Mucosa of descending colon (tissue), 3 donors: ENCODE data around the gene SCYL1. TPM values are rescaled to one million over a fixed set of nuclear protein-coding genes. Genes with fewer than 3 reads are reported as not detected.

ENCODE experiments used
- ATAC-seq: fragments of 200-7000 bp; cut with Tn5 transposase; one replicate; pipeline ENCODE4 v1.9.1; 2020; ENCODE audit warnings: mild to moderate bottlenecking, moderate library complexity
- DNase-seq, 3 donors: peaks; one replicate each; pipeline ENCODE4 v3.0.0-alpha.2; 2020
- H3K36me3 ChIP-seq: fragments of 200-600 bp; one replicate; pipeline ENCODE4 v1.8.0; 2021; ENCODE audit warnings: low read depth, mild to moderate bottlenecking
- H3K4me1 ChIP-seq: fragments of 200-600 bp; one replicate; pipeline ENCODE4 v1.8.0; 2021; ENCODE audit warnings: low read depth, mild to moderate bottlenecking
- H3K4me3 ChIP-seq: fragments of 200-600 bp; one replicate; pipeline ENCODE4 v1.8.0; 2021; ENCODE audit warnings: mild to moderate bottlenecking
- H3K9me3 ChIP-seq: fragments of 200-600 bp; one replicate; pipeline ENCODE4 v1.8.0; 2021; ENCODE audit warnings: mild to moderate bottlenecking
- intact Hi-C, 2 donors: fragments of 100-400 bp; cut with DNase I in 1 of 2; cut with micrococcal nuclease in 1 of 2; formaldehyde crosslinking; loops; one replicate each; pipeline versions ENCODE4 v1.11.0 to v1.11.1; 2022; cut with DNase I, micrococcal nuclease
- total RNA-seq, 3 donors: library from RNA; stranded (reverse); fragmentation: NEBNext Ultra II Directional in 2 of 3; extraction: Animal tissue kit (Norgen Biotek cat#: 25700) in 2 of 3; gene quantifications; one replicate each; pipeline versions ENCODE4 v1.2.1 to v1.2.4, GENCODE V29; 2021 to 2023
- TF ChIP-seq, protein P1 (sequence below): fragments of 200-600 bp; IDR thresholded peaks from one replicate; pipeline ENCODE4 v1.8.0; 2022; ENCODE audit warnings: antibody characterized with exemption, mild to moderate bottlenecking
- donor health status: DM: no; HTN: no; CAD: no; lungs with moderate emphysema.
- donor health status: DM: no; HTN: no; CAD: no.
- donor health status: DM: no; HTN: yes; CAD: no.

The SCYL1 gene
- total RNA-seq, 3 donors from 2014 or later: 60.1 to 77.4 (median 60.3) TPM

DNA sequence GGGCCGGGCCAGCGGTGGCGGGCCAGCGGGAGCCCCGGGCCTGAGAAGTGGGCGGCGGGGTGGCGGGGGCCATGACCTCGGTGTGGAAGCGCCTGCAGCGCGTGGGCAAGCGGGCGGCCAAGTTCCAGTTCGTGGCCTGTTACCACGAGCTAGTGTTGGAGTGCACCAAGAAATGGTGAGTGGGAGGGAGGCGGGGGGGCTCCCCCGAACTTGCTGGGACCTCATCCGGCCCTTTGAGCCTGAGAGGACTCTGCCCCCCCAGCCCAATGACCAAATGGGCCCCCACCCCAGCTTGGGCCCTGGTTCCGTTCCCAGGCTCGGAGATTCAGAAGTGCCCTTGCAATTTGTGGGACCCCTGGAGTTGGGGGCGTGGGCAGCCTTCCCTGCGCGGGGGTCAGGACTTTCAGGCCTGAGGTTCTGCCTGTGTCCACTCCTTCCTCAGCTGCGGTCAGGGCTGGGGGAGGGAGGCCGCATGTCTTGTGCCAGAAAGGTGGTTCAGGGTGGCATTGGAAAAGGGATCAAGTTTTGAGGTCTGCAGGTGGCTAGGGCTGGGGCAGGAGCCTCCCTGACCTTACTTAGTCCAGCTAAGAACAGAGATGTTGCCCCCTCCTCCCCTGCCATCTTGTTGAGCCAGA, 51.5 kb downstream of the SCYL1 start:
- Histone ChIP-seq H3K4me1 (peaks cover 55% of the 10 kb centered on the region), H3K36me3 (no peaks in the 10 kb centered on the region), H3K4me3 (peak overlapping the region; percentile 68), H3K9me3 (no peaks in the 10 kb centered on the region)
- intact Hi-C loops: no loop called here
- ATAC-seq (no peak), DNase-seq (peak in 2 of 3 donors; percentile 57 to 75)
- TF ChIP-seq, protein P1, sequence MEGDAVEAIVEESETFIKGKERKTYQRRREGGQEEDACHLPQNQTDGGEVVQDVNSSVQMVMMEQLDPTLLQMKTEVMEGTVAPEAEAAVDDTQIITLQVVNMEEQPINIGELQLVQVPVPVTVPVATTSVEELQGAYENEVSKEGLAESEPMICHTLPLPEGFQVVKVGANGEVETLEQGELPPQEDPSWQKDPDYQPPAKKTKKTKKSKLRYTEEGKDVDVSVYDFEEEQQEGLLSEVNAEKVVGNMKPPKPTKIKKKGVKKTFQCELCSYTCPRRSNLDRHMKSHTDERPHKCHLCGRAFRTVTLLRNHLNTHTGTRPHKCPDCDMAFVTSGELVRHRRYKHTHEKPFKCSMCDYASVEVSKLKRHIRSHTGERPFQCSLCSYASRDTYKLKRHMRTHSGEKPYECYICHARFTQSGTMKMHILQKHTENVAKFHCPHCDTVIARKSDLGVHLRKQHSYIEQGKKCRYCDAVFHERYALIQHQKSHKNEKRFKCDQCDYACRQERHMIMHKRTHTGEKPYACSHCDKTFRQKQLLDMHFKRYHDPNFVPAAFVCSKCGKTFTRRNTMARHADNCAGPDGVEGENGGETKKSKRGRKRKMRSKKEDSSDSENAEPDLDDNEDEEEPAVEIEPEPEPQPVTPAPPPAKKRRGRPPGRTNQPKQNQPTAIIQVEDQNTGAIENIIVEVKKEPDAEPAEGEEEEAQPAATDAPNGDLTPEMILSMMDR: no peak

DNA sequence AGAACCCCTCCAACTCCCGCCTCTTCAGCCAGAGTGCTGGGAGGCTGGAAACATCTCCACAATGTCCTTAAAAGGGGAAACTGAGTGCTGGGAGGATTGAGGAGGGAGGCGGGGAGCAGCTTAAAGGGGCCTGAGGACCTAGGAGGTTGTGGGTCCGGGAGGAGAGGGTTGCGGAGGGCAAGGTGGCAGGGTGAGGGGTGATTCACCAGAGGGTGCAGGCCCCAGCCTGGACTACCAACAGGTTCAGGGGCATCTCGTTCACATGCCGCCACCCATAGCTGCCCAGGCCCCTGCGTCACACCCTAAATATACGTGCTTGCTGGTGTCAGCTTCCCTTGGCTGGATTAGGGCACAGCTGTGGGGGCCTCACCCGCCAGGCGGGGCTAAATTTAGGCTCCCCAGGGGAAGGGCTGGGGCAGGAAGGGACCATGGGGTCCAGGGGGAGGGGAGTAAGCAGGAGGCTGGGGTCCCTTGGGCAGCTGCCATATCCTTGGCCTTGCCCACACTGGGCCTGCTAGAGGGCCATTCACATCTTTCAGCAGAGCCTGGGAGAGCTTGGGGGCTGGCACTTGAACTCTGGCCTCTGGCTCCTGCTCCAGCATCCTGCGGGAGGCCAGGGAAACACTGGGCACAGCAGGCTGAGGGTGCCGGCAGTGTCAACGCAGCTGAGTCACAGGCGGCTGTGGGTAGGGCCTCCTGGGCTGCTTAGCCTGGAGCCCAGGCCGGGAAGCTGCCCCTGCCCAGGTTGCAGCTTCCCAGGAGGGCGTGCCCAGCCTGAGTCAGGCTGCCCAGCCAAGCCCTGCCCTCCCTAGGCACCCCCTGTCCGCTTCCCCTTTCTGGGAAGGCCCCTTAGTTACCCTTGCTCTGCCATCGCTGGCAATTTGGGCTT, 52.2 kb downstream of the SCYL1 start:
- TF ChIP-seq, protein P1: no peak
- DNase-seq (peak; percentile 56 to 90 (median 81)), ATAC-seq (peak; percentile 55)
- H3K9me3 ChIP-seq: no peaks in the 10 kb centered on the region
- intact Hi-C loops: no loop called here
- no peaks in the 10 kb centered on the region for H3K36me3 ChIP-seq
- peaks cover 49% of the 10 kb centered on the region for H3K4me1 ChIP-seq
- H3K4me3 ChIP-seq: no peak overlapping the region

DNA sequence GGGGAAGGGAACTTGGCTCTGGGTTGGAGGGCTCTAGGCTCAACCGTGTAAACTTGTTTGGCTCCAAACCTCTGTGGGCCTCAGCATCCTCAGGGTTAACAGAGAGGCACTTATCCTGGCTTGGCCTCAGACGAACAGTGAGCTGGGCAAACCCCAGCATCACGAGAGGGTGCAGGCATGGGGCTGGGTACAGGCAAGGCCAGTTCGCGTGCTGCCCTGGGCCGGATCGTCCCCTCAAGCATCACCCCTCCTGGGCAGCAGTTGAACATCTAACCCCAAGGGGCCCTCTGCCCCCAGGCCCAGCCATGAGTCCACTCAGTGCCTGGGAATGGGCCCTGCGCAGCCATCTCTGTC, 52.9 kb downstream of the SCYL1 start:
- Histone ChIP-seq H3K4me1 (peaks cover 49% of the 10 kb centered on the region), H3K36me3 (no peaks in the 10 kb centered on the region), H3K4me3 (no peak overlapping the region), H3K9me3 (no peaks in the 10 kb centered on the region)
- TF ChIP-seq, protein P1: no peak
- intact Hi-C loops: no loop called here
- no peak for DNase-seq
- ATAC-seq: no peak

DNA sequence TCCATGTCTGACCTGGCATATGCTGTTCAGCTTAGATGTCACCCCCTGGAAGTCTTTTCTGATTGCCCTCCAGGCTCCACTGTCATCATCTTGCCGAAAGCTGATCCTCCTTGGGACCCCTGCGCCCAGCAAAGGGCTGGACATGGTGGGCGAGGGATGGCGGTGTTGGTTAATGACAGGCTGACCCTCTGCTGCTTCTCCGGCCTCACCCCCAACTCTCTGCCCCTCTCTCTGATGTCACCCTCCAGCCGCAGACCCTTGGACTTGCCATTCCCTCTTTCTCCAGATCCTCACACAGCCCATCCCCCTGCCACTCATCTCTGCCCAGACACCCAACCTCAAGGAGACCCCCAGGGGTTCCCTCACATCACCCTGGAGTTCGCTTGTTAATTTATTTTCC, 53.3 kb downstream of the SCYL1 start:
- Histone ChIP-seq H3K4me1 (peaks cover 45% of the 10 kb centered on the region), H3K9me3 (no peaks in the 10 kb centered on the region), H3K36me3 (no peaks in the 10 kb centered on the region), H3K4me3 (no peak overlapping the region)
- no peak for ATAC-seq
- TF ChIP-seq, protein P1: no peak
- no peak for DNase-seq
- intact Hi-C loops: no loop called here

DNA sequence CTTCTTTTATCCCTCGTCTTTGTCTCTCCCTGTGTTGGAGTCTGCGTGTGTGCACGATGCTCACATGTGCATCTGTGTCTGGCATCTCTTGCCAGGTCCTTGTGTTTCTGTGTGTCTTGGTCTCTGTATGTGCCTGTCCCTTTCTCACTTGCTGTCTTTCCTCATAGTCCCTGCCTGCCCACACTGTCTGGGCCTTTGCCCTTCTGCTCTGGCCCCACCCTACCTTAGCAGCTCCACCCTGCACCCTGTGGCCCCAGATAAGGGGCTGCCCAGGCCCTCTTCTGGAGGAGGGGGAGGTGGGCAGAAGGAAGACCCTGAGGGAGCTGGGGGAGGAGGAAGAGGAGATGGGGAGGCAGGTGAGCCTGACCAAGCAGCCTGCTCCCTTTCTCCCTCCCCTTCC, 53.8 kb downstream of the SCYL1 start:
- intact Hi-C loops: no loop called here
- Histone ChIP-seq H3K9me3 (no peaks in the 10 kb centered on the region), H3K36me3 (no peaks in the 10 kb centered on the region), H3K4me3 (no peak overlapping the region), H3K4me1 (peaks cover 40% of the 10 kb centered on the region)
- TF ChIP-seq, protein P1: no peak
- ATAC-seq (no peak), DNase-seq (no peak)
